Calu3 (cell line): ENCODE results near the gene WDFY4. TPM values are rescaled to one million over a fixed set of nuclear protein-coding genes. Genes with fewer than 3 reads are reported as not detected.

Experiments used
- BruUV-seq: library from RNA; stranded (reverse); fragments of 400-500 nt; replicated peaks from 2 replicates; lab custom pipeline; 2021; lab: Mats Ljungman, UMichigan
- CTCF ChIA-PET: fragments of 300-600 bp; sonication (Branson Sonifier 250); formaldehyde crosslinking; loops from one replicate; lab custom pipeline; 2022; ENCODE audit warnings: antibody characterized with exemption; lab: Charles Lee
- DNase-seq: peaks from one replicate; pipeline ENCODE4 v3.0.0; 2022
- H3K27ac Mint-ChIP-seq: one replicate; pipeline ENCODE4 v1.8.0; 2022; ENCODE audit warnings: mixed read lengths; ENCODE audit not compliant: unreplicated experiment
- H3K27me3 Mint-ChIP-seq: one replicate; pipeline ENCODE4 v1.8.0; 2022; ENCODE audit warnings: mixed read lengths; ENCODE audit not compliant: unreplicated experiment
- H3K36me3 Mint-ChIP-seq: one replicate; pipeline ENCODE4 v1.8.0; 2022; ENCODE audit warnings: mild to moderate bottlenecking, moderate library complexity, mixed read lengths; ENCODE audit not compliant: insufficient read depth, unreplicated experiment
- H3K4me1 Mint-ChIP-seq: one replicate; pipeline ENCODE4 v1.8.0; 2022; ENCODE audit warnings: mild to moderate bottlenecking, low read depth, mixed read lengths; ENCODE audit not compliant: unreplicated experiment
- H3K4me3 Mint-ChIP-seq: one replicate; pipeline ENCODE4 v1.8.0; 2022; ENCODE audit warnings: mild to moderate bottlenecking, low read depth, moderate library complexity, mixed read lengths; ENCODE audit not compliant: unreplicated experiment
- H3K9me3 Mint-ChIP-seq: one replicate; pipeline ENCODE4 v1.8.0; 2022; ENCODE audit warnings: low read depth, mixed read lengths; ENCODE audit not compliant: unreplicated experiment
- CTCF ChIP-seq: fragments of 200-600 bp; IDR thresholded peaks from one replicate; pipeline ENCODE4 v1.8.0; 2022; ENCODE audit warnings: antibody characterized with exemption; ENCODE audit not compliant: unreplicated experiment
- intact Hi-C: fragments of 100-400 bp; cut with micrococcal nuclease; formaldehyde crosslinking; loops from one replicate; pipeline ENCODE4 v1.10.0; 2022; ENCODE audit not compliant: unreplicated experiment
- total RNA-seq: library from RNA; stranded (reverse); gene quantifications from 2 replicates; pipeline ENCODE4 v1.2.3, GENCODE V29; 2022

WDFY4 gene
- total RNA-seq, 1 experiment from 2014 or later: not detected

DNA sequence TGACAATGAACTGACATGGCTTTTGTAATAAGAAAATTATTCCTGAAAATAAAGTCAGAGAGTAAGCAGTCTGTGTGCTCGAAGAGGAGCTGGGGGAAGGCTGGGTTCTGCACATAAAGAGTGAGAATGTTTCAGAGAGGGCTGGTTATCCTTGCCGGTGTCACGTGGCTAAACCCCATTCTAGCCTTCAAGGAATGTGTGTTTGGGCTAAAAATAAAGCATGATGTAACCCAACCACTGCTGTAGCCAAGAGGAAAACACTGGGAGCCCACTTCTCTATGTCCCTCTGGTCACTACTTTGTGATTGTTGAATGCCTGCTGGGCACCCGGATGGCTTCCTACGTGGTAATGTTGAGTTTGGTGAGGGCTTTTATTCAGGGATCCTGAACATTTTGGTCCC is 23.5 kb downstream of the WDFY4 start:
- DNase-seq: no peak
- H3K9me3 Mint-ChIP-seq: no peaks in the 10 kb centered on the region
- no TSS peak for BruUV-seq
- CTCF ChIA-PET: no interaction called here
- no peaks in the 10 kb centered on the region for H3K4me1 Mint-ChIP-seq
- TF ChIP-seq CTCF: no peak
- peaks cover 83% of the 10 kb centered on the region for H3K27me3 Mint-ChIP-seq
- no peak overlapping the region for H3K4me3 Mint-ChIP-seq
- intact Hi-C loops: no loop called here
- H3K36me3 Mint-ChIP-seq: no peaks in the 10 kb centered on the region
- H3K27ac Mint-ChIP-seq: no peak overlapping the region

- no peaks in the 10 kb centered on the region for H3K36me3 Mint-ChIP-seq
- no peak overlapping the region for H3K27ac Mint-ChIP-seq
- no TSS peak for BruUV-seq
- intact Hi-C loops: no loop called here
- no peaks in the 10 kb centered on the region for H3K9me3 Mint-ChIP-seq
- no peaks in the 10 kb centered on the region for H3K4me1 Mint-ChIP-seq
- peaks cover 79% of the 10 kb centered on the region for H3K27me3 Mint-ChIP-seq
- CTCF ChIA-PET: no interaction called here
- H3K4me3 Mint-ChIP-seq: no peak overlapping the region
- no peak for TF ChIP-seq CTCF
- no peak for DNase-seq
Observed at GRCh38 chr10:48710647-48711275, 26.1 kb downstream of the WDFY4 start.

- no peaks in the 10 kb centered on the region for H3K9me3 Mint-ChIP-seq
- H3K36me3 Mint-ChIP-seq: no peaks in the 10 kb centered on the region
- no peak overlapping the region for H3K4me3 Mint-ChIP-seq
- TF ChIP-seq CTCF: no peak
- DNase-seq: no peak
- H3K4me1 Mint-ChIP-seq: no peaks in the 10 kb centered on the region
- BruUV-seq: no TSS peak
- intact Hi-C loops: no loop called here
- H3K27ac Mint-ChIP-seq: no peak overlapping the region
- CTCF ChIA-PET: no interaction called here
- peaks cover 68% of the 10 kb centered on the region for H3K27me3 Mint-ChIP-seq
Observed at GRCh38 chr10:48711830-48712229, 27.2 kb downstream of the WDFY4 start.

DNA sequence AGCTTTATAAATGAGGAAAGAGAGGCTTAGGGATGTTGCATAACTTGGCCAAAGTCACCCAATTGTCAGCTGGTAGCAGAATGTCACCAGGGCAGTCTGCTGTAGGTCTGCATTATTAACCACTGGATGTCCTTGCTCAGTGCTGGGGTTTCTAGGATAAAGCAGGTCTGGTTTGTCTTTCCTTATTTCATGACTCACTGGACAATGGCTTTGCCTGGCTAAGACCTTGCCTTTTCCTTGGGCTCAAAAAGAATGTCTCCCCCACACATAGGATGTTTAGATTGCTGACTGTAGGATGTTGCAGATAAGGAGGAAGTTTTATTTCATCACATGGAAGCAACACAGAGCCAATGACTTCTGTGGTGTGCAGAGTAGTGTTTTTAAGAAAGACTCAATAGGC is 29.4 kb downstream of the WDFY4 start:
- Mint-ChIP-seq H3K4me1 (no peaks in the 10 kb centered on the region), H3K27me3 (peaks cover 51% of the 10 kb centered on the region), H3K27ac (no peak overlapping the region), H3K36me3 (no peaks in the 10 kb centered on the region), H3K9me3 (no peaks in the 10 kb centered on the region), H3K4me3 (no peak overlapping the region)
- intact Hi-C loops: no loop called here
- no peak for DNase-seq
- CTCF ChIA-PET: no interaction called here
- no TSS peak for BruUV-seq
- TF ChIP-seq CTCF: no peak
